Liver (tissue), 9 donors: ENCODE measurements around the gene AFDN. TPM values are rescaled to one million over a fixed set of nuclear protein-coding genes. Genes with fewer than 3 reads are reported as not detected.

Source experiments
- DNase-seq: peaks from one replicate; pipeline ENCODE4 v3.0.0-alpha.2; 2017; ENCODE audit warnings: low spot score
- H3K27ac ChIP-seq, 2 donors: one replicate each; pipeline ENCODE4 v1.7.0; 2013; ENCODE audit warnings: inconsistent platforms in 2 of 2, low read length in 2 of 2, control low read depth in 1 of 2, low read depth in 1 of 2, mild to moderate bottlenecking in 1 of 2
- H3K27me3 ChIP-seq, 4 donors: one replicate each; pipeline versions ENCODE4 v1.6.1 to v1.7.0; 2013; ENCODE audit warnings: low read length in 3 of 4, inconsistent platforms in 1 of 4, mild to moderate bottlenecking in 1 of 4, moderate library complexity in 1 of 4; ENCODE audit not compliant: control insufficient read depth in 4 of 4, insufficient read depth in 4 of 4
- H3K36me3 ChIP-seq, 4 donors: one replicate each; pipeline versions ENCODE4 v1.6.1 to v1.7.0; 2013; ENCODE audit warnings: low read length in 3 of 4, mild to moderate bottlenecking in 3 of 4, low read depth in 1 of 4, moderate library complexity in 1 of 4; ENCODE audit not compliant: control insufficient read depth in 4 of 4, insufficient read depth in 3 of 4
- H3K4me1 ChIP-seq, 4 donors: one replicate each; pipeline versions ENCODE4 v1.6.1 to v1.7.0; 2013; ENCODE audit warnings: low read length in 3 of 4, mild to moderate bottlenecking in 3 of 4, moderate library complexity in 1 of 4; ENCODE audit not compliant: control insufficient read depth in 4 of 4, insufficient read depth in 4 of 4
- H3K4me3 ChIP-seq, 3 donors: one replicate each; pipeline versions ENCODE4 v1.6.1 to v1.7.0; 2013; ENCODE audit warnings: low read length in 3 of 3, control low read depth in 1 of 3, low read depth in 1 of 3, mild to moderate bottlenecking in 1 of 3
- H3K9ac ChIP-seq, 2 donors: one replicate each; pipeline ENCODE4 v1.7.0; 2013; ENCODE audit warnings: low read length in 2 of 2, mild to moderate bottlenecking in 2 of 2, moderate library complexity in 2 of 2, control low read depth in 1 of 2, low read depth in 1 of 2
- H3K9me3 ChIP-seq, 4 donors: one replicate each; pipeline versions ENCODE4 v1.6.1 to v1.7.0; 2013; ENCODE audit warnings: low read length in 3 of 4; ENCODE audit not compliant: control insufficient read depth in 4 of 4
- ATF3 ChIP-seq: IDR thresholded peaks from 2 replicates; pipeline ENCODE4 v1.6.1; 2016; ENCODE audit warnings: antibody characterized with exemption
- CTCF ChIP-seq: fragments of 150-350 bp; IDR thresholded peaks from 2 replicates; pipeline ENCODE4 v1.5.1; 2017; ENCODE audit warnings: improper control_type of control experiment, low read depth, low read length; ENCODE audit not compliant: missing input control
- EGR1 ChIP-seq, 2 donors: IDR thresholded peaks; 2 replicates each; pipeline ENCODE4 v1.6.1; 2016 to 2018; ENCODE audit warnings: antibody characterized with exemption in 2 of 2, low read depth in 2 of 2
- FOXA1 ChIP-seq: IDR thresholded peaks from 2 replicates; pipeline ENCODE4 v1.6.1; 2016; ENCODE audit warnings: antibody characterized with exemption
- FOXA2 ChIP-seq: IDR thresholded peaks from 2 replicates; pipeline ENCODE4 v1.6.1; 2016; ENCODE audit warnings: antibody characterized with exemption
- GABPA ChIP-seq, 2 donors: IDR thresholded peaks in 1 of 2; conservative IDR thresholded peaks in 1 of 2; 2 replicates each; pipeline ENCODE4 v1.6.1; 2016; ENCODE audit warnings: antibody characterized with exemption in 2 of 2, mild to moderate bottlenecking in 1 of 2, moderate library complexity in 1 of 2
- HNF4A ChIP-seq, 2 donors: conservative IDR thresholded peaks; 2 replicates each; pipeline ENCODE4 v1.6.1; 2016; ENCODE audit warnings: antibody characterized with exemption in 2 of 2, mild to moderate bottlenecking in 2 of 2
- HNF4G ChIP-seq: IDR thresholded peaks from 2 replicates; pipeline ENCODE4 v1.6.1; 2016; ENCODE audit warnings: antibody characterized with exemption
- JUND ChIP-seq, 2 donors: IDR thresholded peaks; 2 replicates each; pipeline ENCODE4 v1.6.1; 2016; ENCODE audit warnings: antibody characterized with exemption in 2 of 2
- NR2F2 ChIP-seq: IDR thresholded peaks from 2 replicates; pipeline ENCODE4 v1.6.1; 2016; ENCODE audit warnings: antibody characterized with exemption
- RAD21 ChIP-seq, 2 donors: IDR thresholded peaks; 2 replicates each; pipeline ENCODE4 v1.6.1; 2016; ENCODE audit warnings: antibody characterized with exemption in 2 of 2, mild to moderate bottlenecking in 2 of 2
- REST ChIP-seq: IDR thresholded peaks from 2 replicates; pipeline ENCODE4 v1.6.1; 2016; ENCODE audit warnings: antibody characterized with exemption, mild to moderate bottlenecking
- RXRA ChIP-seq, 2 donors: IDR thresholded peaks; 2 replicates each; pipeline ENCODE4 v1.6.1; 2017 to 2018; ENCODE audit warnings: antibody characterized with exemption in 2 of 2, mild to moderate bottlenecking in 1 of 2
- SP1 ChIP-seq: IDR thresholded peaks from 2 replicates; pipeline ENCODE4 v1.6.1; 2018; ENCODE audit warnings: antibody characterized with exemption, mild to moderate bottlenecking
- TAF1 ChIP-seq: conservative IDR thresholded peaks from 2 replicates; pipeline ENCODE4 v1.6.1; 2016; ENCODE audit warnings: antibody characterized with exemption, mild to moderate bottlenecking
- YY1 ChIP-seq: IDR thresholded peaks from 2 replicates; pipeline ENCODE4 v1.6.1; 2016; ENCODE audit warnings: antibody characterized with exemption, mild to moderate bottlenecking
- WGBS: extraction: QIAGEN DNeasy Blood & Tissue Kit; methylation state at CpG from one replicate; pipeline ENCODE4 v1.1.7; 2013; 5-methylcytosine and 5-hydroxymethylcytosine counted together
- polyA plus RNA-seq, 2 donors: library from polyadenylated mRNA; stranded (reverse) in 1 of 2; unstranded in 1 of 2; fragments of 200-250 nt in 1 of 2; fragments of >200 nt in 1 of 2; fragmentation: Nextera tagmentation in 1 of 2; extraction: Ambion mirVana in 1 of 2; gene quantifications; one replicate each; pipeline versions ENCODE4 v1.2.1 to v1.2.3, GENCODE V29; 2013 to 2015
- total RNA-seq, 2 donors: library from RNA; depleted of rRNA; stranded (reverse); fragments of >200 nt; gene quantifications; one replicate each; pipeline ENCODE4 v1.2.3, GENCODE V29; 2014
- TF ChIP-seq, protein P1 (sequence below): IDR thresholded peaks from 2 replicates; pipeline ENCODE4 v1.6.1; 2016; ENCODE audit warnings: antibody characterized with exemption
- TF ChIP-seq, protein P2 (sequence below): IDR thresholded peaks from 2 replicates; pipeline ENCODE4 v1.6.1; 2016; ENCODE audit warnings: antibody characterized with exemption
- donor health status: healthy.
- donor health status: healthy.
- donor health status: healthy.
- donor health status: healthy.
- donor health status: healthy.

Gene AFDN
- total and polyA plus RNA-seq, 4 donors: 21.3 to 145 (median 29.3) TPM

DNA sequence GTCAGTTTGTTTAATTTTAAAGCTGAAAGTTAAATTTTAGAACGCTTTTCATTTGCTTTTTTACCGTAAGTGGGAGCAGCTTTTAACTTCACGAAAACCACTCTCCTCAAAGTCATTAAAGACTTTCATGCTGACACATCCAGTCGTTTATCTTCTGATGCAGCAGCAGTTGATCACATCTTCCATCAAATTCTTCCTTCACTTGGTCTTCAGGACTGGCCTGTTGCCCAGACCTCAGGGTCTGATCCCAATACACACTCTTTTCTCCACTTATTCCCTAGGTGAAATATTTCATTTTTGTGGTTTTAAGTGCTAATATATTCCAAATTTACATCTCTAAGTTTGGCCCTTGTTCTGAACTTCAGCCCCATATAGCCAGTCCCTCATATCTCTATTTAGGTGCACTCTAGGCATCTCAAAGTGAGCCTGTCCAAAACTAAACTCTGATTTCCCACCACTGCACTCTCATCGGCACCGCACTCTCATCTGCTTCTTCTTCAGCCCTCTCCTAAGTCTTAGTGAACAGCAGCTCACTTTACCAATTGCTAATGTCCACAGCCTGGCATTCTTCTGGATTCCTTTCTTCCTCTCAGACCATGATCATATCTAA is 20.4 kb downstream of the AFDN start:
- no peak for TF ChIP-seq ATF3
- no peak for TF ChIP-seq FOXA2
- TF ChIP-seq FOXA1: no peak
- no peak for TF ChIP-seq RXRA (IDR thresholded peaks at IDR 0.05)
- no peak for TF ChIP-seq RAD21 (IDR thresholded peaks at IDR 0.05)
- TF ChIP-seq HNF4G: no peak
- TF ChIP-seq YY1: no peak
- TF ChIP-seq JUND (IDR thresholded peaks at IDR 0.05): no peak
- no peak for TF ChIP-seq REST
- no peak for TF ChIP-seq CTCF
- no peak for TF ChIP-seq SP1
- no peak for TF ChIP-seq TAF1
- no peak for TF ChIP-seq NR2F2
- TF ChIP-seq, protein P1, sequence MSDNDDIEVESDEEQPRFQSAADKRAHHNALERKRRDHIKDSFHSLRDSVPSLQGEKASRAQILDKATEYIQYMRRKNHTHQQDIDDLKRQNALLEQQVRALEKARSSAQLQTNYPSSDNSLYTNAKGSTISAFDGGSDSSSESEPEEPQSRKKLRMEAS: no peak
- no peak for TF ChIP-seq GABPA (IDR thresholded peaks at IDR 0.05 in 1 of 2, conservative IDR thresholded peaks at IDR 0.05 in 1 of 2)
- TF ChIP-seq, protein P2, sequence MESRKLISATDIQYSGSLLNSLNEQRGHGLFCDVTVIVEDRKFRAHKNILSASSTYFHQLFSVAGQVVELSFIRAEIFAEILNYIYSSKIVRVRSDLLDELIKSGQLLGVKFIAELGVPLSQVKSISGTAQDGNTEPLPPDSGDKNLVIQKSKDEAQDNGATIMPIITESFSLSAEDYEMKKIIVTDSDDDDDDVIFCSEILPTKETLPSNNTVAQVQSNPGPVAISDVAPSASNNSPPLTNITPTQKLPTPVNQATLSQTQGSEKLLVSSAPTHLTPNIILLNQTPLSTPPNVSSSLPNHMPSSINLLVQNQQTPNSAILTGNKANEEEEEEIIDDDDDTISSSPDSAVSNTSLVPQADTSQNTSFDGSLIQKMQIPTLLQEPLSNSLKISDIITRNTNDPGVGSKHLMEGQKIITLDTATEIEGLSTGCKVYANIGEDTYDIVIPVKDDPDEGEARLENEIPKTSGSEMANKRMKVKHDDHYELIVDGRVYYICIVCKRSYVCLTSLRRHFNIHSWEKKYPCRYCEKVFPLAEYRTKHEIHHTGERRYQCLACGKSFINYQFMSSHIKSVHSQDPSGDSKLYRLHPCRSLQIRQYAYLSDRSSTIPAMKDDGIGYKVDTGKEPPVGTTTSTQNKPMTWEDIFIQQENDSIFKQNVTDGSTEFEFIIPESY: no peak
- no peak for TF ChIP-seq HNF4A (conservative IDR thresholded peaks at IDR 0.05)
- TF ChIP-seq EGR1 (IDR thresholded peaks at IDR 0.05; ENCODE audit: low read depth in 2 of 2): no peak
- Histone ChIP-seq H3K27ac (no peak overlapping the region), H3K36me3 (no peaks in the 10 kb centered on the region), H3K9ac (no peak overlapping the region), H3K4me3 (no peak overlapping the region), H3K4me1 (peaks cover 5 to 26% (median 7%) of the 10 kb centered on the region in 4 donors), H3K27me3 (no peaks in the 10 kb centered on the region), H3K9me3 (no peaks in the 10 kb centered on the region)
- 88% methylated on average over 6 of the region's 6 CpGs for WGBS
- DNase-seq: no peak
